ENCODE data around the gene DMRTA1. TPM values are rescaled to one million over a fixed set of nuclear protein-coding genes. Genes with fewer than 3 reads are reported as not detected.
A peak's percentile ranks its signal among the peaks of the same experiment; 100 is the strongest.
"Not testable (repeated sequence)": the region's sequence is repeated elsewhere in the genome, so short reads cannot be mapped to it uniquely, and the experiment has no call there.

DMRTA1 gene
- total RNA-seq, 2 donors from 2014 or later, result not detected

GRCh38 chr9:22440841-22441240 is 5.8 kb upstream of the DMRTA1 start:
- Mint-ChIP-seq H3K4me3 (no peak overlapping the region), H3K4me1 (ENCODE audit: low read depth) (no peaks in the 10 kb centered on the region), H3K36me3 (ENCODE audit: insufficient read depth in 2 of 2) (no peaks in the 10 kb centered on the region), H3K27me3 (ENCODE audit: low read depth) (peaks cover 26% of the 10 kb centered on the region), H3K9me3 (peaks cover 0 to 2% of the 10 kb centered on the region in 2 donors), H3K27ac (no peak overlapping the region)
- ATAC-seq (replicated peaks in 1 of 2) (no peak), DNase-seq (no peak)

GRCh38 chr9:22446950-22447617 is 460 bp downstream of the DMRTA1 start:
- H3K27me3 Mint-ChIP-seq (ENCODE audit: low read depth), result peaks cover 64% of the 10 kb centered on the region
- H3K9me3 Mint-ChIP-seq, result no peaks in the 10 kb centered on the region
- DNase-seq, result peak; percentile 50 to 59
- H3K4me3 Mint-ChIP-seq, result peak overlapping the region; percentile 52 to 70
- peak; percentile 95 to 96 for ATAC-seq (replicated peaks in 1 of 2)
- no peak overlapping the region for H3K27ac Mint-ChIP-seq
- peaks cover 5% of the 10 kb centered on the region for H3K4me1 Mint-ChIP-seq (ENCODE audit: low read depth)
- H3K36me3 Mint-ChIP-seq (ENCODE audit: insufficient read depth in 2 of 2), result no peaks in the 10 kb centered on the region

GRCh38 chr9:22447618-22448305 is 1.1 kb downstream of the DMRTA1 start:
- H3K4me3 Mint-ChIP-seq, result peak overlapping the region; percentile 29 to 64
- H3K9me3 Mint-ChIP-seq, result no peaks in the 10 kb centered on the region
- no peak for ATAC-seq (replicated peaks in 1 of 2)
- no peak for DNase-seq
- H3K36me3 Mint-ChIP-seq (ENCODE audit: insufficient read depth in 2 of 2), result no peaks in the 10 kb centered on the region
- H3K27ac Mint-ChIP-seq, result no peak overlapping the region
- H3K27me3 Mint-ChIP-seq (ENCODE audit: low read depth), result peaks cover 60% of the 10 kb centered on the region
- H3K4me1 Mint-ChIP-seq (ENCODE audit: low read depth), result peaks cover 5% of the 10 kb centered on the region

- no peak for DNase-seq
- no peak for ATAC-seq (replicated peaks in 1 of 2)
- H3K27ac Mint-ChIP-seq, result no peak overlapping the region
- no peaks in the 10 kb centered on the region for H3K9me3 Mint-ChIP-seq
- peaks cover 5% of the 10 kb centered on the region for H3K4me1 Mint-ChIP-seq (ENCODE audit: low read depth)
- no peak overlapping the region for H3K4me3 Mint-ChIP-seq
- H3K27me3 Mint-ChIP-seq (ENCODE audit: low read depth), result peaks cover 46% of the 10 kb centered on the region
- H3K36me3 Mint-ChIP-seq (ENCODE audit: insufficient read depth in 2 of 2), result no peaks in the 10 kb centered on the region
These were observed 3.1 kb downstream of the DMRTA1 start for GRCh38 chr9:22449719-22450118.

GRCh38 chr9:22452415-22453010 is 5.9 kb downstream of the DMRTA1 start:
- ATAC-seq (replicated peaks in 1 of 2) (peak in 1 of 2 donors; percentile 48), DNase-seq (peak; percentile 22 to 40)
- Mint-ChIP-seq H3K4me3 (no peak overlapping the region), H3K9me3 (no peaks in the 10 kb centered on the region), H3K36me3 (ENCODE audit: insufficient read depth in 2 of 2) (no peaks in the 10 kb centered on the region), H3K4me1 (ENCODE audit: low read depth) (no peaks in the 10 kb centered on the region), H3K27me3 (ENCODE audit: low read depth) (peaks cover 42% of the 10 kb centered on the region), H3K27ac (no peak overlapping the region)

GRCh38 chr9:22454016-22454415 is 7.4 kb downstream of the DMRTA1 start:
- Mint-ChIP-seq H3K27me3 (ENCODE audit: low read depth) (peaks cover 29% of the 10 kb centered on the region), H3K9me3 (no peaks in the 10 kb centered on the region), H3K36me3 (ENCODE audit: insufficient read depth in 2 of 2) (no peaks in the 10 kb centered on the region), H3K27ac (no peak overlapping the region), H3K4me3 (no peak overlapping the region), H3K4me1 (ENCODE audit: low read depth) (no peaks in the 10 kb centered on the region)
- ATAC-seq (replicated peaks in 1 of 2), result no peak
- DNase-seq, result no peak

- DNase-seq, result no peak
- Mint-ChIP-seq H3K27me3 (ENCODE audit: low read depth) (peaks cover 25% of the 10 kb centered on the region), H3K36me3 (ENCODE audit: insufficient read depth in 2 of 2) (no peaks in the 10 kb centered on the region), H3K4me3 (no peak overlapping the region), H3K9me3 (no peaks in the 10 kb centered on the region), H3K4me1 (ENCODE audit: low read depth) (no peaks in the 10 kb centered on the region), H3K27ac (no peak overlapping the region)
- ATAC-seq (replicated peaks in 1 of 2), result no peak
These were observed 8.6 kb downstream of the DMRTA1 start for GRCh38 chr9:22455181-22455580.

GRCh38 chr9:22457448-22457847 is 10.8 kb downstream of the DMRTA1 start:
- DNase-seq (no peak), ATAC-seq (replicated peaks in 1 of 2) (no peak)
- H3K9me3 Mint-ChIP-seq, result no peaks in the 10 kb centered on the region
- peaks cover 14% of the 10 kb centered on the region for H3K27me3 Mint-ChIP-seq (ENCODE audit: low read depth)
- H3K27ac Mint-ChIP-seq, result no peak overlapping the region
- no peak overlapping the region for H3K4me3 Mint-ChIP-seq
- H3K4me1 Mint-ChIP-seq (ENCODE audit: low read depth), result no peaks in the 10 kb centered on the region
- H3K36me3 Mint-ChIP-seq (ENCODE audit: insufficient read depth in 2 of 2), result no peaks in the 10 kb centered on the region

- no peaks in the 10 kb centered on the region for H3K9me3 Mint-ChIP-seq
- H3K27ac Mint-ChIP-seq, result no peak overlapping the region
- H3K4me3 Mint-ChIP-seq, result no peak overlapping the region
- H3K27me3 Mint-ChIP-seq (ENCODE audit: low read depth), result no peaks in the 10 kb centered on the region
- ATAC-seq (replicated peaks in 1 of 2), result no peak
- H3K4me1 Mint-ChIP-seq (ENCODE audit: low read depth), result no peaks in the 10 kb centered on the region
- no peak for DNase-seq
- no peaks in the 10 kb centered on the region for H3K36me3 Mint-ChIP-seq (ENCODE audit: insufficient read depth in 2 of 2)
These were observed 16.6 kb downstream of the DMRTA1 start for GRCh38 chr9:22463205-22463604.

GRCh38 chr9:22469928-22470544 is 23.4 kb downstream of the DMRTA1 start:
- no peak overlapping the region for H3K4me3 Mint-ChIP-seq
- no peaks in the 10 kb centered on the region for H3K36me3 Mint-ChIP-seq (ENCODE audit: insufficient read depth in 2 of 2)
- DNase-seq (peak; percentile 4 to 25), ATAC-seq (replicated peaks in 1 of 2) (peak; percentile 36 to 53)
- no peaks in the 10 kb centered on the region for H3K9me3 Mint-ChIP-seq
- no peak overlapping the region for H3K27ac Mint-ChIP-seq
- no peaks in the 10 kb centered on the region for H3K27me3 Mint-ChIP-seq (ENCODE audit: low read depth)
- H3K4me1 Mint-ChIP-seq (ENCODE audit: low read depth), result no peaks in the 10 kb centered on the region

GRCh38 chr9:22481566-22481965 is 34.9 kb downstream of the DMRTA1 start:
- no peaks in the 10 kb centered on the region for H3K27me3 Mint-ChIP-seq (ENCODE audit: low read depth)
- no peak overlapping the region for H3K4me3 Mint-ChIP-seq
- no peak overlapping the region for H3K27ac Mint-ChIP-seq
- ATAC-seq (replicated peaks in 1 of 2) (no peak), DNase-seq (no peak)
- no peaks in the 10 kb centered on the region for H3K4me1 Mint-ChIP-seq (ENCODE audit: low read depth)
- H3K9me3 Mint-ChIP-seq, result peaks cover 4 to 6% of the 10 kb centered on the region in 2 donors
- H3K36me3 Mint-ChIP-seq (ENCODE audit: insufficient read depth in 2 of 2), result no peaks in the 10 kb centered on the region

- ATAC-seq (replicated peaks in 1 of 2) (no peak), DNase-seq (no peak)
- Mint-ChIP-seq H3K9me3 (peaks cover 4 to 9% of the 10 kb centered on the region in 2 donors), H3K36me3 (ENCODE audit: insufficient read depth in 2 of 2) (no peaks in the 10 kb centered on the region), H3K4me3 (no peak overlapping the region), H3K4me1 (ENCODE audit: low read depth) (no peaks in the 10 kb centered on the region), H3K27ac (no peak overlapping the region), H3K27me3 (ENCODE audit: low read depth) (no peaks in the 10 kb centered on the region)
These were observed 37.0 kb downstream of the DMRTA1 start for GRCh38 chr9:22483528-22484070.

- H3K36me3 Mint-ChIP-seq (ENCODE audit: insufficient read depth in 2 of 2); H3K4me3 Mint-ChIP-seq; H3K4me1 Mint-ChIP-seq (ENCODE audit: low read depth); H3K9me3 Mint-ChIP-seq; ATAC-seq (replicated peaks in 1 of 2); DNase-seq; H3K27me3 Mint-ChIP-seq (ENCODE audit: low read depth); H3K27ac Mint-ChIP-seq: not testable (repeated sequence)
These were observed 49.6 kb downstream of the DMRTA1 start for GRCh38 chr9:22496197-22496596.

Data from activated T-cell treated with anti-CD3 and anti-CD28 coated beads, Interleukin-2, amount 50 U/mL, for 72 hours (primary cell).